PC-3 (cell line): ENCODE results near the gene MAGI2.

ENCODE experiments used
- EZH2 ChIP-seq: fragments of 300-600 bp; sonication (generic); IDR thresholded peaks from one replicate; pipeline ENCODE4 v1.6.1; 2017; ENCODE audit warnings: antibody characterized with exemption, mild to moderate bottlenecking, low read length; ENCODE audit not compliant: unreplicated experiment
- EZH2phosphoT487 ChIP-seq: fragments of 300-600 bp; sonication (generic); IDR thresholded peaks from 2 replicates; pipeline ENCODE4 v1.6.1; 2018; ENCODE audit warnings: mild to moderate bottlenecking, antibody characterized with exemption, low read length, borderline replicate concordance
- TF ChIP-seq, protein P1 (sequence below): fragments of 300-600 bp; sonication (generic); conservative IDR thresholded peaks from 2 replicates; pipeline ENCODE4 v1.5.1; 2017; ENCODE audit warnings: antibody characterized with exemption, low read depth, mild to moderate bottlenecking, low read length

DNA sequence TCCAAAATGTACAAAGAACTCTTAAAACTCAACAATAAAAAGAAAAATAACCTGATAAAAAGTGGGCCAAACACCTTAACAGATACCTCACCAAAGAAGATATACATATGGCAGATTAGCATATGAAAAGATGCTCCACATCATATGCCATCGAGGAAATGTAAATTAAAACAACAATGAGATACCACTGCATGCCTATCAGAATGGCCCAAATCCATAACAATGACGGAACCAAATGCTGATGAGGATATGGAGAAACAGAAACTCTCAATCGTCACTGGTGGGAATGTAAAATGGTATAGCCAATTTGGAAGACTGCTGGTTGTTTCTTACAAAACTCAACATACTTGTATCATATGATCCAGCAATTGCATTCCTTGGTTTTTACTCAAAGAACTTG, 1335.0 kb downstream of the MAGI2 start:
- TF ChIP-seq, protein P1, sequence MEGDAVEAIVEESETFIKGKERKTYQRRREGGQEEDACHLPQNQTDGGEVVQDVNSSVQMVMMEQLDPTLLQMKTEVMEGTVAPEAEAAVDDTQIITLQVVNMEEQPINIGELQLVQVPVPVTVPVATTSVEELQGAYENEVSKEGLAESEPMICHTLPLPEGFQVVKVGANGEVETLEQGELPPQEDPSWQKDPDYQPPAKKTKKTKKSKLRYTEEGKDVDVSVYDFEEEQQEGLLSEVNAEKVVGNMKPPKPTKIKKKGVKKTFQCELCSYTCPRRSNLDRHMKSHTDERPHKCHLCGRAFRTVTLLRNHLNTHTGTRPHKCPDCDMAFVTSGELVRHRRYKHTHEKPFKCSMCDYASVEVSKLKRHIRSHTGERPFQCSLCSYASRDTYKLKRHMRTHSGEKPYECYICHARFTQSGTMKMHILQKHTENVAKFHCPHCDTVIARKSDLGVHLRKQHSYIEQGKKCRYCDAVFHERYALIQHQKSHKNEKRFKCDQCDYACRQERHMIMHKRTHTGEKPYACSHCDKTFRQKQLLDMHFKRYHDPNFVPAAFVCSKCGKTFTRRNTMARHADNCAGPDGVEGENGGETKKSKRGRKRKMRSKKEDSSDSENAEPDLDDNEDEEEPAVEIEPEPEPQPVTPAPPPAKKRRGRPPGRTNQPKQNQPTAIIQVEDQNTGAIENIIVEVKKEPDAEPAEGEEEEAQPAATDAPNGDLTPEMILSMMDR: no peak
- TF ChIP-seq EZH2phosphoT487 (no peak), EZH2 (no peak)
